ENCODE data around the gene CREBBP. TPM values are rescaled to one million over a fixed set of nuclear protein-coding genes. Genes with fewer than 3 reads are reported as not detected.
"Not testable (repeated sequence)": the region's sequence is repeated elsewhere in the genome, so short reads cannot be mapped to it uniquely, and the experiment has no call there.

The CREBBP gene
- total RNA-seq, 1 donor from 2014 or later = 45.3 TPM

DNA sequence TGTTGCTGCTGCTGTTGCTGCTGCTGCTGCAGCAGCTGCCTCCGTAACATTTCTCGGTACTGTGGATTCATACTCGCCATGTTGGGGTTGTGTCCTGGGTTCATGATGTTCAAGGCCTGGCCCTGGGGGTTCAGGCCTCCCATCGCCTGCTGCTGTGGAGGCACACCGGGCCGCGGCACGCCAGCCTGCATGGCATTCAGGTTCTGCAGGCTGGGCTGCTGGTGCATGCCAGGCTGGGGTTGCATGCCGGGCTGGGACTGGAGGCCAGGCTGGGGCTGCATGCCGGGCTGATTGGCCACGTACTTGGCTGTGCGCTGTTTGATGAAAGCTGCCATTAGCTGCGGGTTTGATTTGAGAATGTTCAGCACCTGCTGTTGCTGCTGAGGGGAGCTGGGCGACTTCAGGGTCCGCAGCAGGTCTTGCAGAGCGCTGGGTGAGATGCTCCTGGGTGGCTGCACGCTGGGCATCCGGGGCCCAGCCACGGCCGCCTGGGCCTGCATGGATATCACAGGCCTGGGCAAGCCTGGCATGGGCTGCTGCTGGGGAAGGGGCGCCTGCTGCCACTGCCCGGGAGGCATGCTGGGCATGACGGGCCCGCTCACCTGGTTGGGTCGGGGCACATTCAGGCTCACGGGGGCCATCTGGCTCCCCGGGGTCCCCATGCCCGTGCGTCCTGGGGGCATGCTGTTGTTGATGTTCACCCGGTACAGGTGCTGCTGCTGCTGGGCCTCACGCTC lies 151.9 kb downstream of the CREBBP start:
- intact Hi-C loops (cut with micrococcal nuclease) = no loop called here
- peaks cover 2% of the 10 kb centered on the region for H3K4me1 Mint-ChIP-seq
- H3K9me3 Mint-ChIP-seq = no peaks in the 10 kb centered on the region
- H3K36me3 Mint-ChIP-seq (ENCODE audit: low read depth) = peaks cover 43% of the 10 kb centered on the region
- H3K27me3 Mint-ChIP-seq = no peaks in the 10 kb centered on the region
- no peak for DNase-seq
- H3K27ac Mint-ChIP-seq = no peak overlapping the region
- no peak overlapping the region for H3K4me3 Mint-ChIP-seq

DNA sequence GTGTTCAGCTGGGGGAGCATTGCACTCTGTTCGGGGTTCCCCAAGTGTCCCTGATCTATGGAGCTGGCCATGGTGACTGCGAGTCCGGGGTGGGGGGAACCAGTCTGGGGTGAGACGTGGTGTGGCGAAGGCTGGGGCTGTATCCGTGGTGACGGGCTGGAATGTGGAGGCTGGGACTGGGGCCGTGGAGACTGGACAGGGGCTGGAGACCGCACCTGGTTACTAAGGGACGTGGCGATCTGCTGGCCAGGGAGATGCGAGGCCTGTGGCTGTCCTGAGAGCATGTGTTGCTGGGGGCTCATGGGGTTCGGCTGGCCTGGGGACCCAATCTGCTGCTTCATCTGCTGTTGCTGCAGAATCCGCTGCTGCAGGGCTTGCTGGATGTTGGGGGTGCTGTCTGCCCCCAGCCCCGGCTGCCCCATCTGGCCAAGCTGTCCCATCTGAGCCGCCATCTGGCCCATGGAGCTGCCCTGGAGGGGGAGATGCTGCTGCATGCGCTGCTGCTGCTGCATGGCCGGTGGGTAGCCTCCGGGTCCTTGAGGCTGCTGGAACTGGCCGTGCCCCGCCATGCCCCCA lies 152.6 kb downstream of the CREBBP start:
- Mint-ChIP-seq H3K9me3 (no peaks in the 10 kb centered on the region), H3K27me3 (no peaks in the 10 kb centered on the region), H3K36me3 (ENCODE audit: low read depth) (peaks cover 40% of the 10 kb centered on the region), H3K27ac (no peak overlapping the region), H3K4me3 (no peak overlapping the region), H3K4me1 (peaks cover 2% of the 10 kb centered on the region)
- DNase-seq = no peak
- intact Hi-C loops (cut with micrococcal nuclease) = no loop called here

DNA sequence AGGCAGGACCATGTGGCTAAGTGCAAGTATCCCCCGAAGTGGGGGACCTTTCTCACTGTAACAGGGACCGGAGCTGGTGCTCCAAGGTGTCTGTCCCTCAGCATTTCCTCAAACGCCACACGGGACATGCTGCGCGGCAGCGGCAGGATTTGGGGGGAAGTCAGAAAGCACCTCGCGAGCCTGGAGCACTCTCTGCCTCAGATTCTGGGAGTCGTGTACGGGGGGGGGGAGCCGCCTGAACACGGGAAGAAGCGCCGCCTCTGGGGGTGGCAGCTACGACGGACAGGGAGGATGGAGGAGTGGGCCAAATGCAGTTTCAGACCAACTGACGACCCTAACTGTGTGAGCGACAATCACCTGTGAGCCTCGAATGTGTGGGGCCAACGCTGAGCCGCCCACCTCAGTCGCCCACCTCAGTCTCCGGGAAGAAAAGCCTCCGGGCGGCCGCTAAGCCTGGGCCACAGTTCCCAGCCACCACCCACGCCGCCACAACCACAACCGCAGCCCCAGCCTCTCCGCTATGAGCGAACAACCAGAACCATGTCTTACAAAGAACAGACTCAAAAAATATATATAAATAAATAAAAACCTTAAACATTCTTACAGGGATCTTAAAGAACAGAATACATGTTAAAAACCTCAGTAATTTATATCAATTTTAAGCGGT lies 154.4 kb downstream of the CREBBP start:
- DNase-seq = no peak
- intact Hi-C loops (cut with micrococcal nuclease) = no loop called here
- H3K4me3 Mint-ChIP-seq = no peak overlapping the region
- H3K9me3 Mint-ChIP-seq = no peaks in the 10 kb centered on the region
- H3K27me3 Mint-ChIP-seq = no peaks in the 10 kb centered on the region
- H3K4me1 Mint-ChIP-seq = no peaks in the 10 kb centered on the region
- no peak overlapping the region for H3K27ac Mint-ChIP-seq
- peaks cover 32% of the 10 kb centered on the region for H3K36me3 Mint-ChIP-seq (ENCODE audit: low read depth)

DNA sequence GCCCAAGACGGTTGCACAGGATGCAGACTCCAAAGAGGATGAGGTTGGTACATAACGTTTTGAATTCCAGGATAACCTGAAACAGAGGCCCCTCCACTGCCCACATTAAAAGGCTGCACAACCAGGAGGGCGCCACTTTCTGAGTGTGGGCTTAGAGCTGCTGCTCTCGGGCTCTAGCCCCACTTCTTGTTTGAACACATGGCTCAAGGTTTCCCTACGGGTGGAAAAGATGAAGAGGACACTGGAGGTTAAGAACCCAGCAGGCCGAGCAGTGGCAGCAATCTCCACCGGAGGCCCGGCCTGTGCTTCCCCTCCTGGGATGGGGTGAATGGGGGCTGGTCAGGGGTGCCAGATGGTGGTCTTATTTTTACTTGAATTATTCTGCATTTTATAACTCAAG lies 155.2 kb downstream of the CREBBP start:
- H3K4me1 Mint-ChIP-seq = no peaks in the 10 kb centered on the region
- H3K4me3 Mint-ChIP-seq = no peak overlapping the region
- no peaks in the 10 kb centered on the region for H3K27me3 Mint-ChIP-seq
- intact Hi-C loops (cut with micrococcal nuclease) = no loop called here
- H3K36me3 Mint-ChIP-seq (ENCODE audit: low read depth) = peaks cover 24% of the 10 kb centered on the region
- DNase-seq = no peak
- H3K27ac Mint-ChIP-seq = no peak overlapping the region
- H3K9me3 Mint-ChIP-seq = no peaks in the 10 kb centered on the region

DNA sequence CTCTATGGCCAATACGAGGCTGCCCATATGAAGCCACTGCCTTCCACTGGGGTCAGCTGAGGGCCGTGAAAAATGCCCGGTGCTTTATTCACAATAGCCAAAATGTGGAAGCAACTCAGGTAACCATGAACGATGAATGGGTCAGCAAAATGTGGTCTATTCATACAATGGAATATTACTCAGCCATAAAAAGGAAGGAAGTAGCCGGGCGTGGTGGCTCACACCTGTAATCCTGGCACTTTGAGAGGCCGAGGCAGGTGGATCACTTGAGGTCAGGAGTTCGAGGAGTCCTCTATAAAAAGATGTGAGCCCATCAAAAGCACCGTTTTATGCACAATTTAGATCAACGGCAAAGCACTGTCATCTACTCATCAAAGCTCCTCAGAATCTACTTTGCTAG lies 158.0 kb downstream of the CREBBP start:
- peaks cover 7% of the 10 kb centered on the region for H3K4me1 Mint-ChIP-seq
- intact Hi-C loops (cut with micrococcal nuclease) = no loop called here

DNA sequence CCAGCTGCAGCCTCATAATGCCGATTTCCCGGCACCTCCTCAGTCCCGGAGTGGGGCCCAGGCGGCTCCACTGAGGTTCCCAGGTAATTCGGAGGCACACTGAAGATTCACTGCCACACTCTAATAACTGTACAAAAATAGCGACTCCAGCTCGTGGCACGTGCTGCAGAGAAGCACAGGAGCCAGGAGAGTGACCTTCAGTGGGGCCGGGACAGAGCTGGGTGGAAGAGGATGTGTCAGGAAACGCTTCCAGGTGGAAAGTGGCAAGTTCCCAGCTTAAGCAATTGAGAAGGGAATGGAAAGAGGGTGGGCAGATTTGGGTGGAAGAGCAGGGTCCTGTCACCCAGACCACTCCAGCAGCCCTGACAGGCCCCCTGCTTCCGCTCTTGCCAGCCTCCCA lies 160.1 kb downstream of the CREBBP start:
- H3K27ac Mint-ChIP-seq = no peak overlapping the region
- peaks cover 12% of the 10 kb centered on the region for H3K4me1 Mint-ChIP-seq
- H3K27me3 Mint-ChIP-seq = no peaks in the 10 kb centered on the region
- intact Hi-C loops (cut with micrococcal nuclease) = no loop called here
- no peaks in the 10 kb centered on the region for H3K9me3 Mint-ChIP-seq
- H3K4me3 Mint-ChIP-seq = no peak overlapping the region
- H3K36me3 Mint-ChIP-seq (ENCODE audit: low read depth) = peaks cover 9% of the 10 kb centered on the region
- no peak for DNase-seq

More for the DNA sequence above, 158.0 kb downstream of the CREBBP start:
- Mint-ChIP-seq H3K9me3 (no peaks in the 10 kb centered on the region), H3K27me3 (no peaks in the 10 kb centered on the region), H3K27ac (no peak overlapping the region), H3K36me3 (ENCODE audit: low read depth) (peaks cover 4% of the 10 kb centered on the region), H3K4me3 (no peak overlapping the region)
- no peak for DNase-seq

DNA sequence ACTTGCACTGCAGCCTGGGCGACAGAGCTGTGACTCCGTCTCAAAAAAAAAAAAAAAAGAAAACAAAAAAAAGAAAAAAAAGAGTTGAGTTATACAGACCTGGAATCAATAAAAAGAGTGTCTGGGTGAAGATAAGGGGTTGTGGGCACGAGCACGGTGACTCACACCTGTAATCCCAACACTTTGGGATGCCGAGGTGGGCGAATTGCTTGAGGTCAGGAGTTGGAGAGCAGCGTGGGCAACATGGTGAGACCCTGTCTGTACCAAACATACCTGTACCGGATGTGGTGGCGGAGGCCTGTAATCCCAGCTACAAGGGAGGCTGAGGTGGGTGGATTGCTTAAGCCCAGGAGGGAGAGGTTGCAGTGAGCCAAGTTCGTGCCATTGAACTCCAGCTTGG lies 161.9 kb downstream of the CREBBP start:
- no peak for DNase-seq
- Mint-ChIP-seq H3K4me1 (peaks cover 22% of the 10 kb centered on the region), H3K36me3 (ENCODE audit: low read depth) (peaks cover 21% of the 10 kb centered on the region), H3K27ac (peak overlapping the region; percentile 53), H3K9me3 (no peaks in the 10 kb centered on the region), H3K27me3 (no peaks in the 10 kb centered on the region), H3K4me3 (peak overlapping the region; percentile 48)
- intact Hi-C loops (cut with micrococcal nuclease) = no loop called here

DNA sequence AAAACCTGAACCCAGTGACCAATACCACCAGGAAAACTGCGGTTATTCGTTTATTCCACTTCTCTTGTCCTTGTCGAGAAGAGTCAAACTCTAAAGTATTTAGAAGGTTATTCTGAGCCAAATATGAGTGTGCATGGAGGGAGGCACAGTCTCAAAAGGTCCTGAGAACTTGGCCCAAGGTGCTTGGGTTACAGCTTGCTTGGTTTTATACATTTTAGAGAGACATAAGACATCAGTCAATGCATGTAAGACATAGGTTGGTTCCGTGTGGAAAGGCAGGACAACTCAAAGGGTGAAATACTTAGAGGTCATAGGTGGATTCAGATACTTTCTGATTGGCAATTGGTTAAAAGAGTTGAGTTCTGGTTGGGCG lies 162.5 kb downstream of the CREBBP start:
- DNase-seq = no peak
- Mint-ChIP-seq H3K9me3 (no peaks in the 10 kb centered on the region), H3K27ac (peak overlapping the region; percentile 87), H3K4me3 (peak overlapping the region; percentile 94), H3K36me3 (ENCODE audit: low read depth) (peaks cover 26% of the 10 kb centered on the region), H3K4me1 (peaks cover 26% of the 10 kb centered on the region), H3K27me3 (no peaks in the 10 kb centered on the region)
- intact Hi-C loops (cut with micrococcal nuclease) = no loop called here

DNA sequence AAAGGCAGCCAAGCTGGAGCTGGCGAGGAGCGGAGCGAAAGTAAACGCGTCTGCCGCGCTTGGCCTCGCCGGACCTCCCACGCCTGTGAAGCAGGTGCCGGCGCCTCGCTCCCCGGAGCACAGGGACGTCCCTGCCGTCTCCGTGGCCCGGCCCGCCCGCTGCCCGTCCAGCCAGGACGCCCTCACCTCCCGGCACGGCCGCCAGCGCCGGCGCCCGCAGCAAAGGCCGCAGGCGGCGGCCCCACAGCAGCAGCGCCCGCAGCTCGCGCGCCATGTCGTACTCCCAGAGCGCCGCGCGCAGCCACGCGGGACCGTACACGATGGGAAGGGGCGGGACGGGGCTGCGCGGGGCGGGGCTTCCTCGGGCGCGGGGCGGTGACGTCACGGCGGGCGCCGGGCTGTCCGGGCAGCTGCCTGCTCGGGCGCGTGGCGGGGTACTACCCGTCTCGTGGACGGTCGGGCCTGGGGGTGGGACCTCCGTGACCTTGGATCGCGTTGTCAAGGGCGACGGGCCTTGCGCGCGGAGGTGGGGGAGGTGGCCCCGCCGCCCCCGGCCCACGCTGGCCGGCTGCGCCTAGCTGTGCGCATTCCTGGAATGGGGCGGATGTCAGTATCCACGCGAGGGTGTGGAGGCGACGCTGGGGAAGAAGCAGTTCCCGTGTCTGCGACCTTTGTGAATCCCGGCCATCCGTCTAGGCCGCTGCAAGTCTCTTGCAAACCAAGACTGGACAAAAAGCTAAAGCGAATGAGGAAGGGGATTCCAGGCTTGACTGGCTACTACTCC lies 163.1 kb downstream of the CREBBP start, which contains the start of gene TRAP1:
Gene TRAP1 (minus strand): TSS at position 290 of the 784 bp plus-strand sequence. CDS start 16 bp downstream, at position 274.
- Mint-ChIP-seq H3K4me1 (peaks cover 30% of the 10 kb centered on the region), H3K9me3 (no peaks in the 10 kb centered on the region), H3K27me3 (no peaks in the 10 kb centered on the region), H3K36me3 (ENCODE audit: low read depth) (peaks cover 30% of the 10 kb centered on the region), H3K4me3 (peak within 1 kb of the TSS; percentile 94), H3K27ac (peak within 1 kb of the TSS; percentile 94)
- peak; percentile 97 for DNase-seq
- intact Hi-C loops (cut with micrococcal nuclease) = loop anchor here (1.0 to 2.0 kb wide), 2 partner anchors 27 to 163 kb away; partner anchors contain the start of gene CREBBP

DNA sequence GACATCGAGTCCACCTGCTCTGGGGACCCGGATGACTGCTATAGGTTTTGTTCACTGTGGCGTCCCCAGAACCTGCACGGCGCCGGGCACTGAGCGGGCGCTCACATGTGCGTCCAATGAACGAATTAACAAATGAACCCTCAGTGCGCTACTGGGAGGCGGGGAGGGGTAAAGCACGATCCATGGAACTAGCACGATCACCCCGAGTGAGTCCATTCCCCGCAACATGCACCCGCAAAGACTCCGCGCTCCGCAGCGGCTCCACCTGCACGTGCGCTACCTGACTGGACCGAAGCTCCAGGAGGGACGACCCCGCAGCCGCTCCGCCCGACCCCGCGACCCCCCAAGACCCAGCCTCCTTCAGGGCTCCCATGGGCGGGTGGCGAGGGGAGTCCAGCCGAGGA lies 163.7 kb downstream of the CREBBP start:
- Mint-ChIP-seq H3K36me3 (ENCODE audit: low read depth) (peaks cover 33% of the 10 kb centered on the region), H3K27ac (peak overlapping the region; percentile 94), H3K4me1 (peaks cover 34% of the 10 kb centered on the region), H3K27me3 (no peaks in the 10 kb centered on the region), H3K9me3 (no peaks in the 10 kb centered on the region), H3K4me3 (peak overlapping the region; percentile 94)
- intact Hi-C loops (cut with micrococcal nuclease) = loop anchor here (1.0 to 2.0 kb wide), 2 partner anchors 26 to 163 kb away; partner anchors contain the start of gene CREBBP
- peak; percentile 81 for DNase-seq

DNA sequence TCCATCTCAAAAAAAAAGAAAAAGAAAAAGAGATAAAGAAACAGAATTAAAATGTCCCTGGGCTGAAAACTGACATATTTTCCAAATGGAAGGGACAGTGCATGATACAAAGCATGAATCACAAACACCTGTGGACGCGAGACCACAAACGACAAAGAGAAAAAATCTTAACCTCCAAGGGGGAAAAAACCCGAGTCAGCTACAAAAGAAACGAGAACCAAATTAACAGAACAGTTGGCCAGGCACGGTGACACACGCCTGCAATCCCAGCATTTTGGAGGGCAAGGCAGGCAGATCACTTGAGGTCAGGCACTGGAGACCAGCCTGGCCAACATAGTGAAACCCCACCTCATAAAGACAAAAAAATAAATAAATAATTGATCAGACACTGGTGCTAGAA lies 165.1 kb downstream of the CREBBP start:
- no peak for DNase-seq
- H3K4me1 Mint-ChIP-seq = peaks cover 37% of the 10 kb centered on the region
- intact Hi-C loops (cut with micrococcal nuclease) = no loop called here
- no peaks in the 10 kb centered on the region for H3K9me3 Mint-ChIP-seq
- H3K27me3 Mint-ChIP-seq = no peaks in the 10 kb centered on the region
- H3K27ac Mint-ChIP-seq = no peak overlapping the region
- peak overlapping the region; percentile 65 for H3K4me3 Mint-ChIP-seq
- peaks cover 37% of the 10 kb centered on the region for H3K36me3 Mint-ChIP-seq (ENCODE audit: low read depth)

DNA sequence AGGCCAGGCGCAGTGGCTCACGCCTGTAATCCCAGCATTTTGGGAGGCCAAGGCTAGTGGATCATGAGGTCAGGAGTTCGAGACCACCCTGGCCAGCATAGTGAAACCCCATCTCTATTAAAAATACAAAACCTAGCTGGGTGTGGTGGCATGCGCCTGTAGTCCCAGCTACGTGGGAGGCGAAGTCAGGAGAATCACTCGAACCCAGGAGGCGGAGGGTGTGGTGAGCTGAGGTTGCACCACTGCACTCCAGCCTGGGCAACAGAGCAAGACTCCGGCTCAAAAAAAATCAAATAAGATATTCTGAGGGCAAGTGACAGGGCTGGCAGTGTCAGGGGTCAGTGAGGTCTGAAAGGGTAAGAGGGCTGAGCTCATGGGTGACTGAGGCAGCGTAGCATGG lies 166.1 kb downstream of the CREBBP start:
- H3K27ac Mint-ChIP-seq; H3K4me3 Mint-ChIP-seq; H3K27me3 Mint-ChIP-seq; H3K9me3 Mint-ChIP-seq; DNase-seq; intact Hi-C loops (cut with micrococcal nuclease): not testable (repeated sequence)
- peaks cover 44% of the 10 kb centered on the region for H3K36me3 Mint-ChIP-seq (ENCODE audit: low read depth)
- H3K4me1 Mint-ChIP-seq = peaks cover 37% of the 10 kb centered on the region

DNA sequence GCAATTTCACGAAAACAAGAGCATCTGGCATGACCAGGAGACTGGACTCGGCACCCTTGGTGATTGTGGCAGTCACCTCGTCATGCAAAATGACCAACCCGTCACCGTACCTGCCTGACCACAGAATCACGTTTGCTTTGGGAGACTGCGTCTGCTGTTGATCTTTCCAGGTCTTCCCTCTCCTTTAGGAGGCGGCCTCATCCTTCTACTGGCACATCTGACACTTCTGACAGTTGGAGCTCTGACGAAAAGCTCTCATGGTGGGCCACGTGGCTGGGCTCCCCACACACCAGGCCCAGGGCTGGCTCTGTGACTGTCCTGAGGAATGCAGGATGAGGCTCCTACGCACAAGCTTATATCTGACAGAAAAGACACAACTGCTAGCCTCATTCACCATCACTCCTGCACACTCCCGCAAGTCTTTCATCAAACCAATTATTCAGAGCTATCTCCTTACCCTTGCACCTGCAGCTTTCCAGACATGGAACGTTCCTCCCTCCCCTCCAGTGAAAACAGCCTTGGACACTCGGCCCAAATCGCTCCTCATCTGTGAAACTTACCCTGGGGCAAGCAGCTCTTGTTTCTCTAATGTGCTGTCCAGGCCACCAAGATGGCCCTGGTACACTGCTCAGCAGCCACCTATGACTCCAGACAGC lies 166.8 kb downstream of the CREBBP start:
- H3K27me3 Mint-ChIP-seq = no peaks in the 10 kb centered on the region
- H3K4me1 Mint-ChIP-seq = peaks cover 37% of the 10 kb centered on the region
- DNase-seq = no peak
- peak overlapping the region; percentile 36 for H3K27ac Mint-ChIP-seq
- peaks cover 44% of the 10 kb centered on the region for H3K36me3 Mint-ChIP-seq (ENCODE audit: low read depth)
- no peak overlapping the region for H3K4me3 Mint-ChIP-seq
- intact Hi-C loops (cut with micrococcal nuclease) = no loop called here
- no peaks in the 10 kb centered on the region for H3K9me3 Mint-ChIP-seq

Data from activated CD4-positive, alpha-beta T cell treated with anti-CD3 and anti-CD28 coated beads, Interleukin-2, amount 10 ng/mL, durations not matched to agents 24 days and 14 days (primary cell).